Skin of body (tissue), 2 donors: ENCODE data around the gene DIP2B. TPM values are rescaled to one million over a fixed set of nuclear protein-coding genes. Genes with fewer than 3 reads are reported as not detected.

Source experiments
- DNase-seq: peaks from one replicate; lab custom pipeline; 2025; lab: John Stamatoyannopoulos, UW
- total RNA-seq: library from RNA; depleted of rRNA; stranded (reverse); fragments of >200 nt; gene quantifications from one replicate; pipeline ENCODE4 v1.2.3, GENCODE V29; 2014

The DIP2B gene
- total RNA-seq, 1 donor from 2014 or later, result 41.9 TPM

DNA sequence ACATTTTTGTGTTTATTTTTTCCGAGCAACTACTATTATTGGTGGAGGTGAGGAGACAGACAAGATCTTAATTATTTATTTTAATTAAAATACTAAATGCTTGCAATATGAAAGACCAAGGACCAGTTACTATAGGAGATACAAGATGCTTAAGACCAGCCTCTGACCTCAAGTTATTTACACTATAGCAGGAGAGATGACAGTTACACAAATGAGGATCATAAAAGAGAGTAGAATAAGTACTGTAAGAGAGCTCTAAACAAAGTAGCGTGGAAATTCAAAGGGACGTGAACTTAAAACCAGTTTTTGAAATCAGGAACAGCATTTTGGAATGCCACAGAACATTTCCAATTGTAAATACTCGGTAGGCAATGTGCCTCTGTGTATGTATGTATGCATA is 131.1 kb downstream of the DIP2B start:
- DNase-seq, result no peak

DNA sequence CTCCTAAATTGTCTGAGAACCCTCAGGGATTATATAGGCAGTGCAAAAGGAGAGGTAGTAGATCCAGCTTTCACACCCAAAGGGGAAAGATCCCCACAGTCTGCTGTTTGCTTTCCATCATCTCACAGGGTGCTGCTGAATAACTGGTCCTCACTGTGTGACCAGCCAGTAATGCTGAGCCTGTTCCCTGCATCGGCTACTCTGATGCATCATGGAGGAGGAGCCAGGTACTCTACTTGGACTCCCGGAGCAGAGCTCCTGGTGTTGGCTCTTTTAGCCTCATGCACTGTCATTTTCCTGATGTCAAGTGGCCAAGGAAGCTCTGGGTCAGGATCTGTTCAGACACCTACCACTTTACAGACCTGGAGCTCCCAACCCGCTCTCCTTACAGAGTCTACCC is 131.7 kb downstream of the DIP2B start:
- no peak for DNase-seq

DNA sequence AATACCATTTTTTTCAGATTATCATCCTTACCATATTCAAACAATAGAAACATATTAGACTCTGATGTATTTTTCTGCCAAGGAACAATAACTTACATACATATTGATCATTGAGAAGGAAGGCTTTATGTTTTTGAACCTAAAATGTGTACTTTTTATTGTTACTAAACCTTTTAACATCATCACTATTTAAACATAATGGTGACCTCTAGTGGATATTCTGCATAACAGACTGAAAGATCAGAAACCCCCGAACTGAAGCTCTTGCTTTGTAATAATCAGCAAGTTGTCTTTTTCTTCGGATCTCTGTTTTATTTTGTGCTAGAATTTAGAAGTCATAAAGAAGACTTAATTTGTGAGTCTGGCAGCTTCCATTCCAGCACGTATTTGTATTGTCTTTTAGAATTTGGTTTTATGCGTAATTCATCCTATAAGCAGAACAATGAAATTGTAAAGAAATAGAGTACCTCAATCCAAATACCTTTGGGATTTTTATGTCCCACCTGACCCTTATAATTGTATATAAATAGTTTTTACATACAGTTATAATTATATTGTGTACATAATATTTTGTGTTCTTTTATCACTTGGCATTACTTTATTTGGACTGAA is 133.2 kb downstream of the DIP2B start:
- peak; percentile 12 for DNase-seq

DNA sequence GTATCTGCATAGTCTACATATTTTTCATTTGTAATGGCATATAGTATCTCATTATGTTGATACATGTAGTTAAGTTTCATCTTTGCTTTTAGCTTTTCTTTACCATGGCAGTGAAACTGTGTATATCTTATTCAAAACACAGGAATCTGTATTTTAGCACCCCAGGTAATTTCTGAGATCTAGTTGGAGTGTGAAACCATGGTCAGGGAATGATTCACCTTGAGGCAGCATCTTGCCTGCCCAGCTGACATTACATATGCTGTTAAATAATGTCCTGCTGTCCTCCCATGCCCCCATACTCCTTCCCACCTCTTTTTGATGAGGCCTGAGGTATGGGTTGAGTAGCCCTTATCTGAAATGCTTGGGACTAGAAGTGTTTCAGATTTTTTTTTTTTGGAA is 133.7 kb downstream of the DIP2B start:
- no peak for DNase-seq

DNA sequence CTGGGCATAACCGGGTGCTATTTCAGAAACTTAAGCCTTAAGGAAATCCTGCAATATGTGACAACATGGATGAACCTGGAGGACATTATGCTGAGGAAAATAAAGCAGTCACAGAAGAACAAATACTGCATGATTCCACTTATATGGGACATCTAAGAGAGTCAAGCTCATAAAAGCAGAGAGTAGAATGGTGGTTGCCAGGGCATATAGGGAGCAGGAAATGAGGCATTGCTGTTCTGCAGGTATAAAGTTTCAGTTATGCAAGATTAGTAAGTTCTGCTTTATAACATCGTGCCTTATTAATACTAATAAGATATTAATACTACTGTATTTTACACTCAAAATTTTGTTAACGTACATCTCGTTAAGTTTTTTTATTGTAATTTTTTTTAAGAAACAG is 134.9 kb downstream of the DIP2B start:
- DNase-seq, result no peak

DNA sequence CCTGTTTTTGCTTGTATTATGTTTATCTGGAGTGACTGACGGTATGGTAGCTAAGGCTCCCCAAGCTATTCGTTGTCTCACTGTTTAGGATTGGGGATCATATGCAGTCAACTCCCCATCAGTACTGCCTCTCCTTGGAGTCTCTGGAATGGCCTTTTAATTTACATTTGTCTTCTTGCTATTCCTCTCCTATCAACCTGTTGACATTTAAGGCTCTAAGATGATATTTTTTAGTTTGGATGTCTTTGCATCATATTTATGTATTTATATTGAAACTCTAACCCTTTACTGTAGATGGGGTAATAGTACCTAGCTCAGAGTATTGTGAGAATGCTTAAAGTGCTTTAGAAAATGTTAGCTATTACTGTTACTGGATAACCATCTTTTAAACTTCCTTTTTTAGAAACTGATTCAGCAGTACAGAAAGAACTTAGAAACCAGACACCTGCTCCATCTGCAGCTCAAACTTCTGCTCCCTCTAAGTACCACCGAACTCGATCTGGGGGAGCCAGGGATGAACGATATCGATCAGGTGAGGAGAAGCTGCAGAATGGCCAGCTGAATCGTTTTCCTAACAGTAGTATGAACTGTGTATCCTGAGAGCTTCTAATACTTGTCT is 135.6 kb downstream of the DIP2B start:
- DNase-seq, result no peak

DNA sequence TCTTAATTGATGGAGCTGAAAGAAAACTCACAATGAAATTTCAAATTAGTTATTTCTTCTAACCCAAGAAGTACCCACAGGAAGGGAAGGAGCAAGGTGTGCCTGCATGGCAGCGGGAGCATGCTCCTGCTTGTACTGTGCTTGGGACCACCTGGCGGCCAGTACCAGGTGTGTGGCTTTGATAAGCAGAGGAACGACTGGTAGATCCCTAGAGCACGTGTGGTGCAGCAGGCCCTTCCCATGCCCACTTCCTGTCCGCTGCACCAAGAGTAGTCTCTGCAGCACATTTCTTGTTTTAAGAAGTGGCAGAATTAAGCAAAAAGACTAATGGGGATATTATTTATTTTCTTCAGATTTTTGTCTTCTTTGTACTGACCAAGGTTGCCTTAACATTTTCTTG is 136.8 kb downstream of the DIP2B start:
- DNase-seq, result no peak

DNA sequence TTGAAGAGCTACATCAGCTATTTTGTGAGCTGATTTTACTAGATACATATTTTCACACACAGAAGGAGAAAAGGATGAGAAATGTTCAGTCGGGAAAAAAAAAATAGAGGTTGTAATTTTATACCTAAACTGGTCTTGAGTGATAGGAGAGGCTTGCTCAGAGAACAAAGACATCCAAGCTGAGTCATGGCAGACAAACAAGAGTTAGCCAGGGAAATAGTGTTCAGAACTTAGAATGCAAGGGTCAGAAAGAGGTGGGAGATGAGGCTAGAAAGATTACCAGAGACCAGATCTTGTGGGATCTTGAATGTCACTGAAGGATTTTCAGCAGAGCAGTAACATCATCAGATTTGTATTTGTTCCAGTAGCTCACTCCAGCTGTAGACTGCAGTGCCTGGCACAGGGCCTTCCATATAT is 137.3 kb downstream of the DIP2B start:
- no peak for DNase-seq

DNA sequence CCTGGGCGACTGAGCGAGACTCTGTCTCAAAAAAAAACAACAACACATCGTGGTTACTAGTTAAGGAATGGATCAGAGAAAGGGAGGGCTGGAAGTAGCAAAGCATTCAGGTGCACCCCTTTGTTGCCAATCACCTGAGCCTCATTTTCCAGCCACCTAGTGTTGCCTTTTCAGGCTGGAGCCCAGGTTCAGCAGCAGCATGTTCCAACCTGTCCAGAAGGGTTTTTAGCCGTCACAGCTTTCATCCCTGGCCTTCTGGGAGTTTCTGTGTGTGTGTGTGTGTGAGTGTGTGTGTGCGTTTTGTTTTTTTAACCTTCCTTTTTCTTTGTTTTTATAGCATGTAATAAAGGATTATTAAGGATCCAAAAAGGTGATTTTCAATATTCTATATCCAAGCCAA is 138.0 kb downstream of the DIP2B start:
- peak; percentile 10 for DNase-seq

DNA sequence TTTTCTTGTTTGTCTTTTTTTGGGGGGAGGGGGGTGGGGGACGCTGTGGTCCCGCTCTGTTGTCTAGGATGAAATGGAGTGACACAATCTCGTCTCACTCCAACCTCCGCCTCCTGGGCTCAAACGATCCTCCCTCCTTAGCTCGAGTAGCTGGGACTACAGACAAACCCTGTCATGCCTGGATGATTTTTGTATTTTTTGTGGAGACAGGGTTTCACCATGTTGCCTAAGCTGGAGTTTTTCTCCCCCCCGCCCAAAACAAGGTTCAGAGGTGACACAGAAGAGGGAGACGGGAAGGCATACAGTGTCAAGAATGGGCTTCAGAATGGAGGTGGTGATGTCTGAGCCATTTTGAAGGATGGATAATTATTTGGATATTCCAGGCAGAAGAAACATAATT is 142.2 kb downstream of the DIP2B start:
- DNase-seq, result no peak

DNA sequence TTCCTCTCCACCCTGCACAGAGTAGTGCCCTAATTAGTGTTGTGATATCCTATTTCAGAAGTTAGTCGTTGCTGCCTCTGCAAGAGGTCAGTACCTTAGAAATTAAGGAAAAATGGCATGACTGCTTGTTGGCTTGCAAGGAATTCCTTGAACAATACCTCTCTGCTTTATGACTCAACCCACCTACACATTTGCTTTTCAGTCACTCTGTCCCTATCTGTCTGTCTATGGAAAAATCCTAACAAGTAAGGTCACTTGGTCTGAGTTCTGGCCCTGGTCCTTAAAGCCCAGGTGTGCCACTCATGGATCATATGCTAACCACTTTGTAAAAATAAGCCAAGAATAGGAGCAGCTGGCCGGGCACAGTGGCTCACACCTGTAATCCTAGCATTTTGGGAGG is 142.7 kb downstream of the DIP2B start:
- DNase-seq, result no peak

DNA sequence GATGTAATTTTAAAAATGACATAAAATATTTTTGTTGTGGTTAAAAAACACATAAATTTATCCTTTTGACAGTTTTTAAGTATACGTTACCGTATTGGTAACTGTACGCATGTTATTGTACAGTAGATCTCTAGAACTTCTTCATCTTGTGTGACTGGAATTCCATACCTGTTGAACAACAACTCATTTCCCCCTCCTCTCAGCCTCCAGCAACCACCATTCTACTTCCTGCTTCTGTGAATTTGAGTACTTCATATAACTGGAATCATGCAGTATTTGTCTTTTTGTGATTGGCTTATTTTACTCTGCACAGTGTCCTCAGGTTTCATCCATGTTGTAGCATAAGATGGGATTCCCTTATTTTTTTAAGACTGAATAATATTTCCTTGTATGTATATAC is 145.5 kb downstream of the DIP2B start:
- DNase-seq, result no peak

DNA sequence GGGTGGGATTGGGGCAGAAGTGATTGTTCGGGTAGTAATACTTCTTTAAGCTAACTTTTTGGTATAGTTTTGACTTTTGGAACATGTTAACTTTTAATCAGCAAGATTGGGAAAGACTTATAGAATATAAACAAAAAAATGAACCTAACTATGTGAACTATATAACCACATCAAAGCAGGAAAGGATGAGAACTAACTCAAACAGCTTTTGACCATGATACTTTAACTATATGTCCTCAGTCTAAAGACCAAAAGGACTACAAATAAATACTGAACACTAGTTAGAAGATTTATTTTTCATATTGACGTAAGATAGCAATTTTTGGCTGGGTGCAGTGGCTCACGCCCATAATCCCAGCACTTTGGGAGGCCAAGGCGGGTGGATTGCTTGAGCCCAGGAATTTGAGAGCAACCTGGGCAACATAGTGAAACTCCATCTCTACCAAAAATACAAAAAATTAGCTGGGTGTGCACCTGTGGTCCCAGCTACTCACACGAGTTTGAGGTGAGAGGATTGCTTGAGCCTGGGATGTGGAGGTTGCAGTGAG is 150.7 kb downstream of the DIP2B start:
- no peak for DNase-seq

DNA sequence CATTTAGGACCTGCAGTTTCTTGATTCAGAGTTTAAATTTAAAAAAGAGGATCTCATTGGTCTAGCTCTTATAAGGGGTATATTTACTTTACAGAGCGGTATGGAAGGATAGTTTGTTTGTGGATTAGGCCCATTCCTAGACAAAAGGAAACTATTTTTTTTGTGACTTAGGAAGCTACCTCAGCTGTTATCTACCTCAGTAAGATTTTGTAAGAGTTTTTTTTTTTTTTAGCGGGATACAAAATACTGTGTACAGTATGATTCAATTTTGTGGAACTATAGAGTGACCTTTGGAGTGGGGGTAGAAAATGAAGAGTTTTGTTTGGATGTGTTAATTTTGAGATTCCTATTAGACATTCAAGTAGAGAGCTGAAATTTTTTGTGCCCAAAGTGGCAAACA is 154.5 kb downstream of the DIP2B start:
- DNase-seq, result no peak

DNA sequence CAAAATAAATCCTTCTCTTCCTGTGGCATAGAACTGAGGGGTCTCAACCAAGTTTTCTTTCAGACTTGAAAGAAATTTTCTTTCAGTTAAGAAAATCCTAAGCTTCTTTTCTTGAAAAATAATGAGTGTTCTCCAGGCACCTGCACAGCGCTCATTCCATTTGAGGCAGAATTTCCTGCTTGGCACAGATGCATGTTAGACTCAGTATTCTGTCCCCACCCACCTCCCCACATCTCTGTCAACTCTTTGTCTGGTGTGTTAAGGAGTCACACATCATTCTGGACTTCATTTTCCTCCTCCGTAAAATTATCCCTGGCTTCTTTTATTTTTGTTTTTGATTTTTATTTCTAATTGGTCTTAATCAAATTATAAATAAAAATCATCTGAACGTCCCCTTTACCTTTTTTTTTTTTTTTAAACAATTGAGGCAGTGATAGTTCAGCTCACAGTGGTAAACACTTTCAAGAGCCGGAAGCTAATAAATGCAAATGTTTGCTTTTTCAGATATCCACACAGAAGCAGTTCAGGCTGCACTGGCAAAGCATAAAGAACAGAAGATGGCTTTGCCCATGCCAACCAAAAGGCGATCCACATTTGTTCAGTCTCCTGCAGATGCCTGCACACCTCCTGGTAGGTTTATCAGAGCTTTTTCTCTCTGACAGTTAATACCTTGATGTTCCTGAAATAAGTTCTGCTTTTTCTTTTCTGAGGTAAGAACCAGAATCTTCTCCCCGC is 155.1 kb downstream of the DIP2B start:
- no peak for DNase-seq

DNA sequence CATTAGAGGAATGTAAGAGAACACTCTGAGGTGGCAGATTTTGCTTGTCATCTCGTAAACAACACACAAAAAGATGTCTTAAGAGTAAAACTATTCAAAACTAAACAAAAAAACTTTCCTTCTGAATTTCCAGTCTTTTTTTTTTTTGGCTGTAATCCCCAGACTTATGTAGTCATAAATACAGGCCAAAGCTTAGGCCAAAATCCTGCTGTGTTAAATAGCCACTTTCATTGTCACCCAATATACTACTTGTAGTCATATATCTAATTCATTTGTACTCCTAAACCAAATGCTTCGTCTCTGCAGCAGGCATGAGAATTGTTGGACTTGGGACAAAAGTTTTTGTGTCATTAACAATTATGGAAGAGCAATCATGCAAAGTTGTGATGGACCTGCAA is 155.6 kb downstream of the DIP2B start:
- DNase-seq, result no peak

DNA sequence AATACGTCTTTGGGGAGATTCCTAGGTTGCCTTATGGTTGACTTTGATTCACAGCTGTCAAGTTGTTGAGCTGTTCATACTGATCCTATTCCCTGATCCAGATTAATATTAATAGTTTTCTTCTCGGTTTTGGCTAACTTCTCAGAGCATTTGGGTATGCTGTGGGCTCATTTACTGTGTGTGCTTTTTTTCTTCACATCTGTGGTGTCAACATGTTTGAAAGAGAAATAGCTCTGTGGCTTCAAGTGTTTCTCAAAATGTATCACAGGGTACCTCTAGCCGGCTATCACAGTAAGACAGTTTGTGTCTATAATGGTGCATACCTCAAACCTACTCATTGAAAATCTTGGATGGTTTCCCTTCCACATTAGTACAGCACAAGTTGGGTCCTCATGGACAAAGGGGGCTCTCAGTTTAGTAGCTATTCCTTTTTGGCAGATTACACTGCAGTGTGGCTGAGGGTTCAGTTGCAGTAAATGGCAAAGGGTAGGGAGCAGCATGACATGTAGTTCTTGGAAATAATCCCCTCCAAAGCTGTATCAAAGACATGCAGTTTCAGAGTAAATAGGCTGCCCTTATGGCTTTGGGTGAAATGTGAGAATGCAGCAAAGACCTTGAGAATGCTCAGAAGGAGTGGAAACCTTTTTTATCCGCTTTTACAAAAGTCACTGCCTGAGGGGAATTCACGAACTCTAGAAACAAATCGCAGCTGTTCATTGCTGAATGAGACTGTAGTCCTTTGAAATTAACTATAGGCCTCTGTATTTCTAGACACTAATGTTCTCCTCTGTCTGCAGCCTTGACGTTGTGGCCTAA is 156.7 kb downstream of the DIP2B start:
- peak; percentile 36 for DNase-seq

DNA sequence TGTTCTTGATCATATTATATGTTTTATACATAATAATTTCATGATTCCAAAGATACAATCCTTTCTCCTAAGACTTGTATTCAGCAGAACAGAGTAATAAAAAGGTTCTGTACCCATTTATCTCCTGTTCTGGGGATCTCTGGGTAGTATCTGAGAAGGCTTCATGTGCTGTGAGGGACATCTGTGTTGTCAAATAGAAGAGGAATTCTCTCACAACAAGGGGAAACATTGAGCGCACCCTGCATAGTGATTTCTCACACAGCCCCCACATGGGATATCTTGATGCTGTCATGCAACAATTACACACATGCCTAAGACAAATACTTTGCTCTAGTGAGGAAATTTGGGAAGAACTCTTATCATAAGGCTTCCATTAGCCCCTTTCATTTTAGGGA is 157.3 kb downstream of the DIP2B start:
- peak; percentile 78 for DNase-seq

DNA sequence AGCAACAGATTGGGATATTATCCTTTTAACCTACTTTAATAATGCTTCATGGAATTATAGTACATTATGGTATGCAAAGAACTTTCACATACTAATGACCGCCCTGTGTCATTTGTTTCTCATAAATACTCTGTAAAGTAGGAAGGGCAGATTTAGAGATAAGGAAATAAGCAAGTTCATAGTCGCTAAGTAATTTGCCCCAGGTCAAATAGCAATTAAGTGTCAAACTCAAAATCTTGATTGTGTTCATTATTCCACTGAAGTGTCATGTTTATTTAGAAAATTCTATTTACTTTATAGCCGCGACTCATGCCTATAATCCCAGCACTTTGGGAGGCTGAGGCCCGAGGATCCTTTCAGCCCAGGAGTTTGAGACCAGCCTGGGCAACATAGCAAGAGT is 160.4 kb downstream of the DIP2B start:
- no peak for DNase-seq

DNA sequence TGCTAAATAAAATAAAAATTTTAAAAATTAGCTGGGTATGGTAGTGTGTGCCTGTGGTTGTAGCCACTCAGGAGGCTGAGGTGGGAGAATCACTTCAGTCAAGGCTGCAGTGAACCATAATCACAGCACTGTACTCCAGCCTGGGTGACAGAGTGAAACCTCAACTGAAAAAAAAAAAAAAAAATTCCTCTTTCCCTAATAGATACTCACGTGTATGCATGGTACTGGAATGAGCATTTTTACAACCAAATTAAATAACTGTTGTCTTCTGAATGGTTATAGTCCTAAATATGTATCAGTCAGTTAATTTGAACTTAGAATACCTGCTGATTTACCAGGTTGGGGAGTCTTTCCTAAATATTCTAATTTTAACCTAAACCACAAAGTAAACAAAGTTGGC is 160.8 kb downstream of the DIP2B start:
- no peak for DNase-seq

DNA sequence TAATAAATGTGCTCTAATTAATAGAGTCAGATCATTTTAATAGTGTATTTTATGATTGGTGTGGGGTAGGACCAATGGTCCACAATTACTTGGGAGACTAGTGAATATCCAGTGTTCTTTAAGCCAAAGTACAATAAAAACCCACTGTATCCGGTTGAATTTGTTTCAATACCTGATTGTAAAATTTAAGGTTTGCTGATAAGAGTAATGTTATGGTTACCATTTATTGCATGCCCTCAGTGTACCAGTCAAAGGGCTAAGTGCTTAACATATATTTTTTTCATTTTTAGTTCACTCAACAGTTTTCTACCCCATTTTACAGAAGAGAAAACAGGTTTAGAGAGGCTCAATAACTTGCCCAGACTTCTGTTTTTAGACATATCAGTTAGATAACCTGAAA is 161.2 kb downstream of the DIP2B start:
- no peak for DNase-seq

DNA sequence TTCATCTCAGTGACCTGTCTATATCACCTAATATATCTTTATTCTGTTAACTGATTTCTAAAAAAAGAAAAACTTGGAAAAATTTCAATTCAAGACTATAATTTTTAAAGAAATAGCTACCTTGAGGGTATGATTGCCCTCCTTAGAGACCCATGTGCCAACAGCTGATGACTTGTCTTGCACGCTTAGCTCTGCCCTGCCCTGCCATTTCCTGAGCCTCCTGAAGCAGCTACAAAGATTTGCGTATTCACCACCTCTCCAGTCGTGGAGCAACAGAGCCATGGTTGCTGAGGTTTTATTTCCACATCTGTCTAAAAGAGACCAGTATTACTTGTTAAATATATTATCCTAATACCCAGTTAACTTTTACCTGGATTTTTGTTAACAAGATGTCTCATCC is 167.4 kb downstream of the DIP2B start:
- no peak for DNase-seq
